GM21515 (cell line): ENCODE data around the gene PLCXD3.
"Not testable (repeated sequence)": the region's sequence is repeated elsewhere in the genome, so short reads cannot be mapped to it uniquely, and the experiment has no call there.

Source experiments
- ATAC-seq: cut with Tn5 transposase; IDR thresholded peaks from one replicate; pipeline ENCODE4 v1.9.1; 2021; ENCODE audit not compliant: unreplicated experiment

PLCXD3 gene

DNA sequence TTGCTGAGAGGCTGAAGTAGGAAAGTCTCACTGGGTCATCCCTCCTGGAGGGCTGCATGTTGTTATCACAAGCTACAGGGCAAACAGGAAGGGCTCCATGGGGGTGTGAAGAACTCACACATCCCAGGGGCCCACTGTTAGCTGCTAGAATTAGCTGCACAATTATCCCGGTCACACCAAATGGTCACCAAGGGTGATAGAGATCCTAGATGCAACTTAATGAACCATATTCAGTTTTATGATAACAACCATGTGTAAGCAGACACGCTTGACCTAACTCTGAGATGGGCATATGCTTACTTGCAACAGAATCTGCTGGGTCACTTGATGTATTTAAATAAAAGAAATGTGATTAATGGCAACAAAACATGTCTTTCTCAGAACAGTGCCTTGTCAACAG, 153.6 kb downstream of the PLCXD3 start:
- ATAC-seq = no peak

DNA sequence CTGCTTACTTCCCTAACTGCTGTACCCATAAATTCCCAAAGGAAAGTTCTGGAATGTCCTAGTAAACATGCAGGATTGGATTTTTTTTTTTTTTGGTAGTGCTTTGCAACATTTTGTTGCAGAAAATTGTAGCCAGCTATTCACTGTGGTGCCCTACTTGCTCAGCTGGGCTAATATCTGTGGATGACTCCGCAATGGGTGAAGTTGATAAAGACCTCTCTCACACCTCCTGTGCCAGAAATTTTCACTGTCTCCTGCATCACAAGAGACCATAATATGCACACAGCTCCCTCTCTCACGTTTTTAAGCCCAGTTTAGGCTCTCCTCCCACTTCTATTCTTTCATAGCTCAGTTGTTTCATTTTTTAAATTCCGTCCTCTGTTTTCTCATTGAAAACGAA, 160.6 kb downstream of the PLCXD3 start:
- ATAC-seq = no peak

DNA sequence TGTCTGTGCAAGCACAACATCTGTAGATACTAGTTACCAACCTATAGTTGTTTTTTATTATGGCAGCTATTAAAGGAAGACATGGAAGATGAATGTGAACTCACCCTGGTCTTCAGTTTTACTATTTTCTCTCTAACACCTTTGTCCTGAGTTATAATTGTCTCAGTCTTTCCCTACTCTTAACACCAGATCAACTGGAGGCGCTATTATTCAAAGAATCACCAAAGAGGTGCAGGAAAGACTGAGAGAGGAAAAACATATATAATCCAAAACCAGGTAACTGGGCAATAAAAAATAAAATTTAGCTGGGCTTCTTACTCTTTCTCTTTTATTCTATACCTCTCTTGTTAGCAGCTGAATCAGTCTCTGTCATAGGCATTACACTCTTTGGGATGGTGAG, 162.8 kb downstream of the PLCXD3 start:
- no peak for ATAC-seq

DNA sequence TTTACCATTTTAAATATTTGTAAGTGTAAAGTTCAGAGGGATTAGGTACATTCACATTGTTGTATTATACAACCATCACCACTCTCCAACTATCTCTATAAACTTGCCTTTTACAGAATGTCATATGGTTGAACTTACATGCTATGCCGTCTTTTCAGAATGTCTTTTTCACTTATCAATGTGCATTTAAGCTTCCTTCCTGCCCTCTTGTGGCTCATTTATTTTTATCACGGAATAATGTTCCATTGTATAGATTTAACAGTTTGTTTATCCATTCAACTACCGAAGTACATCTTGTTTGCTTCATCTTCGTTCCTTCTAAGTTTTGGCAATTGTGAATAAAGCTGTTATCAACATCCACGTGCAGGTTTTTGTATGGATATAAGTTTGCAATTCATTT, 163.8 kb downstream of the PLCXD3 start:
- no peak for ATAC-seq

DNA sequence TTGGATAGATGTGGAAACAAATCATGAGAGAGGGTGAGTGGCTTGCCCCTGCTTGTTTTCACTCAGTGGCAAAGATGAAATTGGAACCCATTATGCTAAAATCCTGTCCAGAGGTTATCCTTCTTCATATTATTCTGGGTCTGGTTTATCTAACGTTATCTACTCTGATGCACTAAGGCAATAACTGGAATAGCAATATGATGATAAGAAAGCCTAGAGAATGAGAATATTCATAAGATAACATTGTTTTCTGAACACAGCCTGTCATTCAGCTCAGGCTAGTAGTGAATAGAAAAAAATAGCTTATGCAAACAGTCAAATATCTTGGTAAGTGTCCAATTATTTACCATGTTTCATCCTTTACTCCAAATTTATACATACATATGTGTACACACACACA, 165.1 kb downstream of the PLCXD3 start:
- ATAC-seq = no peak

DNA sequence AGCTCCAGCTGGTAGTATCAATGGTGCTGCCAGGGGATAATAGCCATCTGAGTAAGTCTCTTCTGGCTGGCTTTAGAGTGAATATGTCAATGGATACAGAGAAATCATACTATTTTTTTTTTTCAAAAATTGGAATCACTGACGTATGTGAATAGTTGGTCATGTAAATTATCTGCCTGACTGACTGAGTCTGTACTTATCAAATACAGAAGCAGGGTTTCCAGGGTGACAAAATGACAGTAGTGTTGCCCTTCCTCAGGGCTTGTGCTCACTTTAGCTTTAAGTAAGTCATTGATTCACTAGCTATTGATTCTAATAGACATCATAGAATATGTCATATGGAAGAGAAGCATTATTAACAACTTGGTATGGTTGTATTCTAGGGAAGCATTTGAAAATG, 171.1 kb downstream of the PLCXD3 start:
- ATAC-seq = no peak

DNA sequence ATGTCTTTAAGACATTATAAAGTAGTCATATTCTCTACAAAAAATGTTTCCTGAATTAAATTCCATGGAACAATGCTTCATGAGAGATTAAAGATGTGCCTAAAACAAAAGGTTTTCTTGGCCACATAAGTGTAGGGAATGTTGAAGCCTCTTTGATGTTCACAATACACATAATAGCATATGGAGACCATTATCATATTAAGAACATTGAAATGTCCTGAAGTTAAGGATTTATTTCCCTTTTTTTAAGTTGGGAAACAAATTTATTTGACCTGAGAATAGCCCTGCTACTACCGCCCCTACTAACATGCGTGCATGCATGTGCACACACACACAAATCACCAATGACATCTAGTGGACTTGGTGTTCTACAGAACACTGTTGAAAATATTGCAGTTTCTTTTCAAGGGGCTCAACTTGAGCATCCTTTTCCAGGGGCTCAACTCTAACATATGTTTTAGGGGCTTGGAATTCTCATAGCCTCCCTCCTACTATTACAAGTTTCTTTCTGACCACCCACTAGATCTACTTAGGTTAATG, 172.2 kb downstream of the PLCXD3 start:
- no peak for ATAC-seq

DNA sequence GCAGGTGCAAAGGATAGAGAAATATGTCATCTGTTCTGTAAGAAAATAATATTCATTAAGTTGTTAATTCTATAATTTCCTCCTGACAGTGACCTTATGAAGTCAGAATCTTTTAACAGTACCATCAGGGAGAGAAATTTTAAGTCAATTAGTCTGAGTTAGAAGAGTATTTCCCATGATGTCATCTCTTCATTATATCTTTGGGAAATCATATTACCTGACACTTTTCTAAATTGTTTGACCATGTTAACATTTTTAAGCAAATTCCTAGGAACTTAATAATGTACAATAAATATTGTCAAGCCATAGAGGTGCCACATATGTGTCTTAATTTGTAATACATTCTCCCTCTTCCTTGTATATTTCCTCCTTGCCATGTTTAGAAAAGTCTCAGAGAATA, 172.7 kb downstream of the PLCXD3 start:
- ATAC-seq = no peak

DNA sequence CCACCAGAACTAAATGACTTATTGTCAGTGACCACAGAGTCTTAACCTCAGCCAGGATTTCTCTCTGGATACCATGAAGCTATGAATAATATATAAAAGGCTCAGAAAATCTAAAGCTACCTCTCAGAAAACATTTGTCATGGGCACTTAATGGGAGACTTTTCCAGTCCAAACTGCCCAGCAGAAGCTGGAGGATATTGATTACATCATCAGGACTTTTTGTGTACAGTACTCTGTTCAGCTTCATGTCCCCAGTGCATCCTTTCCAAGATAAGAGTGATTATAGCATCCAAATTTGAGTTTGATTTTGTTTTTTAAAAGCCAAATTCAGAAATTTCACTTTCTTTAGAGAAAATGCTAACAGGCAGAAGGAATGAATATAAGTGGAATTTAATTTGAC, 173.2 kb downstream of the PLCXD3 start:
- no peak for ATAC-seq

DNA sequence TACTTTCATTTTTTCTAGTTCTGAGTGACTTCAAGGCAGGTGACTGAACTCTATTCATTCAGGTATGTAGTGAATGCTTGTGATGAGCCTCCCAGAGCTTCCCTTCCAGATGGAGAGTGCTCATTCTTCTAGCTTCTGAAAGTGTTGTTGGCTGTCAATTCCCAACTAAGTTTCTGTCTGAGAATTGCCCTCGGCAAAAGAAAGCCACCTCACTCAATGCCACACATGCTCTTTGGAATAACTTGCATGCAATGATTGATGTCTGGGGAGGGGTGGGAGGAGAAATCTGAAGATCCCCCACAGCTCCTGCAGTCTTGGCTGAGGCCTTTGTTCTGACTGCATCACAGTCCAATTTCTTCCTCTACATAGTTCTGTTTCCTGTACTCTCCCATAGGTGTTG, 173.9 kb downstream of the PLCXD3 start:
- ATAC-seq = no peak

DNA sequence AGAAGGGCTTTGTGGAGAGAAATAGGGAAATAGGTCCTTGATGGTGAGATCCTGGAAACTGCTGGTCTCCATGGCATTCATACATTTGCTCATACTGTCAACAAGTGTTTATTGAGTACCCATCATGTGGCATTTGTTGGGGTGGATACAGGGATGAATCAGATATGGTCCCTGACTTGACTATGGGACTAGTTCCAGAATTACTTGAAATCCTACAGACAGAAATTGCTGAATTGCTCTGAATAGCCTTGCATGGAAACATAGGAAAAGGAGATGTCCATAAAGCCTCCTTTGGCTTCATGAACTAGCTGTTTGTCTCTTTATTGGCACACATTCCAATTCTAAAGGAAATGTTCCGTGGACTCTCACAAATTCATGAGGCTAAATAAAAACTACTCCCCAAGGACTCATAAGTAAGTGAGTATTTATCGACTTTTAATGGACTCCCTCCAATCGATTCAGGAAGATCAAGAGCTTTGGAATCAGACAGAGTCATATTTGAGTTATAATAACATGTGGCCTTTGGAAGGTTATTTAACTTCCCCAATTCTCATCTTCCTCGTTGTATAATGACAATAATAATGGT, 174.7 kb downstream of the PLCXD3 start:
- no peak for ATAC-seq

DNA sequence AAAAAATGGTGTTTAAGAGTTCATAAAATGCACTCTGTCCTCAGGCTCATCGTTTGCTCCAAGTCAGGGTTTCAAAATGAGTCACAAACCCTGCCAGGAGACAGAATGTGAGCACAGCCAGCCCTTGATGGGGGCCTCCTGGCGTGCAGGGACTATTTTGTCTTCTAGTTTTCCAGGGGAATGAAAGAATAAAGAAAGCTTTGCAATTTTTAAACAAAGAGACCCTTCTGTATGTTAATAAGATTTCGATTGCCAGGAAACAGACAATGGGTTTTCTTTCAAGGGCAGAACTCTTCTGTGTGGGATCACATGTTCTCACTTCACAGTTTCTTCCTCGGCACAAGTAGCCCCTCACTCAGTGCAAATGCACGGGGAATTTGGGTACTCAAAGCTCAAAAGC, 175.6 kb downstream of the PLCXD3 start:
- ATAC-seq = peak; percentile 58

DNA sequence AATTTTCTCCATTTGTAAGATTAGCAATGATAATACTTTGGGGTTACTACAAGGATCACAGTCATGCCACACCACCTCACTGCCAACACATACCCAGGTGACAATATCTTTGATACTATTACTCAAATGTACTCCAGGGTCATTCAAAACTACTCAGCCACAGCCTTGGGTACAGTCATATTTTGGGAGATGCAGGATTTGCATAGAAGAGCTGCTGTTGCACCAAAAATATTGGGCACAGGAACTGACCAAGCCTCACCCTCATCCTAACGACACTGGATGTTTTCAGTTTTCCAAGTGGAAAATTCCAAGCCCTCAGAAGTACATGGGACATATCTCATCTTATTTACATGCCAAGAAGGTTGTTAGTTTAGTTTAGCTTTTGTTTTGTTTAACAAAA, 176.2 kb downstream of the PLCXD3 start:
- no peak for ATAC-seq

DNA sequence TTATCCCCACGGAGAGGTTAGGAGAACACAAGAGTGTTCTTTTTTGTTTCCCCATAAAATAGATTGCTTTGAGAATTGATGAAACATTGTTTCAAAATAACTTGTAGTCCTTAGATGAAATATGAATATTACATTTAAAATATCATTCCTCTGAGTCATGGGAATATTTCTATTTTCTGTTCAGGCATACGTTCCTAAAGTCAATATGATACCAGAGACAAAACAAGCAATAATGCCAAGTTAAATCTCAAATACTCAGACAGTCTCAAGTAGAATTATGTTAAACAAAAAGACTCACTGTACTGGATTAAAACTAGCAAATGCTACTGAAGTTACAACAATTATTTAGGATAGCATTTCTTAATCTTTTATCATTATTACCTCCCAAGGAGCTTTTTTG, 185.3 kb downstream of the PLCXD3 start:
- no peak for ATAC-seq

DNA sequence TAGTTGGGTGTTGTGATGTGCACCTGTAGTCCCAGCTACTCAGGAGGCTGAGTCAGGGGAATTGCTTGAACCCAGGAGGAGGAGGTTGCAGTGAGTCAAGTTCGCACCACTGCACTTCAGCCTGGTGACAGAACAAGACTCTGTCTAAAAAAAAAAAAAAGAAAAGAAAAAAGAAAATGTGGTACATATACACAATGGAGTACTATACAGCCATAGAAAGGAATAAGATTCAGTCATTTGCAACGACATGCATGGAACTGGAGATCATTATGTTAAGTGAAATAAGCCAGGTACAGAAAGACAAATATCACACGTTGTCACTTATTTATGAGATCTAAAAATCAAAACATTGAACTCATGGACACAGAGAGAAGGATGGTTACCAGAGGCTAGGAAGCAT, 187.6 kb downstream of the PLCXD3 start:
- ATAC-seq = not testable (repeated sequence)

DNA sequence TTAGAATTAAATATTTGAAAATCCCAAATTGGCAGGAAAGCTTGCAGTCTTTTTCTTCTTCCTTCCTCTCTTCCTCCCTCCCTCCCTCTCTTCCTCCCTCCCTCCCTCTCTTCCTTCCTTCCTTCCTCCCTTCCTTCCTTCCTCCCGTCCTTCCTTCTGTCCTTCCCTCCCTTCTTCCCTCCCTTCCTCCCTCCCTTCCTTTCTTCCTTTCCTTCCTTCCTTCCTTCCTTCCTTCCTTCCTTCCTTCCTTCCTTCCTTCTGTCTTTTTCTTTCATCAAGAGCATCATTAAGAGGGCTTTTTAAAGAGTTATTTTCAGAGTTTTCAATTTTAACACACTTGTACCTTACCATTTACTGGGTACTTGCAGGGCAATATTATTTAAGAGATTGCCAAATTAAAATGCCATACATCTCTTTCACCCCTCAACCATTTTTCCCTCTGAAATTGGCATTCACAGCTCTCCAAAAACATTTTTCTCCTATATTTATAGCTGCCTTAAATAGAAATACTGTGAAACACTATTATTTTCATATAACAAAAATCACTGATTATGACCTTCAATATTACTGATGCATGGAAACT, 197.8 kb downstream of the PLCXD3 start:
- ATAC-seq = no peak

DNA sequence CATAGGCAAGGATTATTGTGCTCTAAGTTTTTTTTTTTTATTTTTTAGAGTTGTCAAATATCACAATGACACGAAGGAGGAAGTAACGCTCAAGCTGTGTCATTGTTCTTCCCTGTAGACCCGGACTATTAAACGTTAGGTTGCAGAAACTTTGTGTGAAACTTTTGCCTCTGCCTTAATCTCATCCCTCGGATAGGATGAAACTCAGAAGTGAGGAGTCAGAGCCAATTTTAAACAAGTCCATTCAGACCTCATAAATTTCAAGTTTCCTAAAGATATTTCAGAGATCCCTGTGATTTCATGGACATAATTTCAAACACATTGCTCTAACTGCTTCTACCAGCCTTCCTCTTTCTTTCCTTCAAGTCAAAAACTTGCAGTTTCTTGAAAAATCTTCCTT, 198.3 kb downstream of the PLCXD3 start:
- ATAC-seq = no peak

DNA sequence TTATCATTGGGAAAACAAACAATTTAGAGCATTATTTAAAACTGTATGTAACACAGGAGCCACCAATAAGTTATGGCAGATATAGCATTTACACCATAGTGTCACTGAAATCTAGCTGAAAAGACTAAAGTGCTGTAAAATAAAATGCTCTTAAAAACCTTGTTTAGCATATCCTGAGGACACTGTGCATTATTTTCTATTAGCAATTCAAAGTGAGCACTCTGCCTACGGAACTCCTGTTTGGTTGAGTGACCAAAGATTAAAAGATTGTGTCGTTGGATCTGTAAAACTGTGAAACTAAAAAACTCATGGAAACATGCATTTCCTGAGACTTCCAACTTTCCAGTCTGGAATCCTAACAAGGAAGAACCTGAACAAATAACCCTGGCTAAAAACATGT, 201.1 kb downstream of the PLCXD3 start:
- ATAC-seq = no peak

DNA sequence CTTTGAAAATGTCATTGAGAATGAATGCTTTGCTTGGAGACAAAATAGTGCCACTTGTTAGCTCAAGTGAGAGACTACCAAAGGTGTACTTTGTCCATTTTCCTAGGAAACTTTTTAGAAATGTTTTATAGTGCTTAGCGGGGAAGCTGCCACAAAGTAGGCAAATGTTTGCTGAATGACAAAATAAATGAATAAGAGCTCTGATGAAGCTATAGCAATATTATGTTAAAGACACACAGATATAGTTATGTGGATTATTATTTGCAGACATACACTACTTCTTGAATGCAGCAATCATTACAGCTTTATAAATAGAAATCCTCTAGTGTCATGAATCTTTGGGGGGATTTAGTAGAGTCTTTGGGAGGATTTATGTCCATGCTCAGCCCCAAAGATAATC, 204.4 kb downstream of the PLCXD3 start:
- no peak for ATAC-seq

DNA sequence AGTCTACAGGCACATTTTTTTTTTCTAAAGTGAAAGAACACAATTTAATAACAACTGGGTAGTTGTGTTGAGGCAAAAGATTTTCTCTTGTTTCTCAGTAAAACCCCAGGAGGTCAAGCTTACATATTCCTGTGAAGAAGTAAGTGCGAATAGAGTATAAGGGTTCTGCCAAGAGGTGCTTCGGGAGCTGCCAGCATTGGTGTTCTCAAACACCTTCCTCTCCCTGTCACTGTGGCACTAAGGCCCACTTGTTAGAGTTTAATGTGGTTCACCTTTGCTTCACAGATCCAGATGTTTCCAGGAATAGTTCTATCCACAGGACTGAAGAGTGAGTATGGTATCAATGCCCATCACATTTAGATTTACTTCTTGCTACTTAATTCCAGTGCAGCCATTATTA, 205.3 kb downstream of the PLCXD3 start:
- ATAC-seq = no peak

DNA sequence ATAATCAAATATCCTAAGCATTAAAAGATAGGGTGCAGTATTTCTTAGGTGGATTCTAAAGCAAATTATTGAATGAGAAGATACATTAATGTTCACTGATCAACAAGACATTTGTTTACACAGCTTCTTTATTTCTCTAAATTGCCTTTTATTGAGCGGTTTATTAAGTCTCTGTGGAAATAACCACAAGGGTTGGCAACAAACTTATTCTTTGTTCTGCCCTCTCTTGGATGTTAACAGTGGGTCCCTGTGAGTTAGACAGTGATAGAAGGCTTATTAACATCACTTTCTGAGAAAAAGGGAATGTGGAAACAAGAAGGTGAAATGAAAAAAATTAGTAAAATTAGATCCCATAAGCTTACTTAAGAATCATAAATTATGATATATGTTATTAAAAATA, 214.3 kb downstream of the PLCXD3 start:
- no peak for ATAC-seq

DNA sequence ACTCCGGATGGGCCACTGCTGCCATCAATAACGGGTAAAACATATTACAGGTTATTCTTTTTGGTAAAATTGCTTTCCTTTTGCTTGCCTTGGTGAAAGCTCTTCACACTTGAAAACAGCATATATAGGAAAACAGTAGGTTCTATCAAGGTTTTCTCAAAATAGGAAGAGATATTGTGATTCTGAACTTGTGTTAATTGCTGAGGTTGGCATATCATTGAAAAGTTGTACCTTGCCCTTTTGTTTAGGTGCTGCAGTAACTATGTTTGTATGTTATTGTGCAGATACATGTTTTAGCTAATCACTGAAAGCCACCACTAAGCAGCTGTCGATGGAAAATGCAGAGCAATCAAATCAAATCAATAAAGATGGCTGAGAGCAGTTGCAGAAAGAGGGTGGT, 219.1 kb downstream of the PLCXD3 start:
- ATAC-seq = no peak

DNA sequence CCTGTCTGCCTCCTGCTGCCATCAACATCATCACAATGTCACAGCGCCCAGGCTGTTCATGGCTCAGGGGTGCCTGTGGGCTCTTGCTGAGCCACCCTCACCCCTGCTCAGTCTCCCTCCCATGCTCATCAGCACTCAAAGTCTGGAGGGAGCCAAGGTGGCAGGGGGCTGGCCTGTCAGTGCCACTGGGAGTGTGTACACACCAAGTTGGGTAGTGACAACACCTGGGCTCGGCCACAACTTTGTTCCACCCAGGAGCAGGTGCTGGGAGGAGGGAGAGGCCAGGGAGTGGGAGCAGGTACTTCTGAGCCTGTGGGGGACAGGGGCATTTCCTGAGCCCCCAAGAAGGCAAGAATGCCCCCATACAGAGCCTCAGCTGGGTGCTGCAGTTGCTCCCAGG, 219.6 kb downstream of the PLCXD3 start:
- no peak for ATAC-seq
